HepG2 (cell line): ENCODE data around the gene CDC27. TPM values are rescaled to one million over a fixed set of nuclear protein-coding genes. Genes with fewer than 3 reads are reported as not detected.
A peak's percentile ranks its signal among the peaks of the same experiment; 100 is the strongest.

Source experiments
- AHDC1 ChIP-seq: sonication (generic); formaldehyde crosslinking; IDR thresholded peaks from 2 replicates; pipeline ENCODE4 v1.5.1; 2020; ENCODE audit warnings: mild to moderate bottlenecking, missing genetic modification reagents, borderline replicate concordance
- AKAP8 ChIP-seq: sonication (generic); formaldehyde crosslinking; IDR thresholded peaks from 2 replicates; pipeline ENCODE4 v1.5.1; 2020; ENCODE audit warnings: mild to moderate bottlenecking, missing genetic modification reagents
- HMGXB4 ChIP-seq, 2 experiments: sonication (generic) in 1 of 2; formaldehyde crosslinking in 1 of 2; IDR thresholded peaks; 2 replicates each; pipeline versions ENCODE4 v1.4.0 to v1.6.1; 2018 to 2020; ENCODE audit warnings: missing genetic modification reagents in 2 of 2, borderline replicate concordance in 1 of 2, low read depth in 1 of 2, mild to moderate bottlenecking in 1 of 2, missing biosample characterization in 1 of 2
- IRF2 ChIP-seq: IDR thresholded peaks from 2 replicates; pipeline ENCODE4 v1.6.1; 2018; ENCODE audit warnings: missing genetic modification reagents, missing compliant biosample characterization
- MTA3 ChIP-seq: sonication (generic); formaldehyde crosslinking; IDR thresholded peaks from 2 replicates; pipeline ENCODE4 v1.4.0; 2020; ENCODE audit warnings: missing genetic modification reagents
- NFKBIZ ChIP-seq: IDR thresholded peaks from 2 replicates; pipeline ENCODE4 v1.6.1; 2018; ENCODE audit warnings: missing genetic modification reagents, missing compliant biosample characterization
- PATZ1 ChIP-seq: sonication (generic); formaldehyde crosslinking; IDR thresholded peaks from 2 replicates; pipeline ENCODE4 v1.4.0; 2020; ENCODE audit warnings: missing genetic modification reagents
- PREB ChIP-seq: sonication (generic); formaldehyde crosslinking; IDR thresholded peaks from 2 replicates; pipeline ENCODE4 v1.4.0; 2020; ENCODE audit warnings: missing genetic modification reagents
- SETDB1 ChIP-seq: sonication (generic); formaldehyde crosslinking; IDR thresholded peaks from 2 replicates; pipeline ENCODE4 v1.5.1; 2020; ENCODE audit warnings: missing genetic modification reagents, mild to moderate bottlenecking, borderline replicate concordance
- SP1 ChIP-seq, 2 experiments: fragments of 450-650 bp in 1 of 2; sonication (generic) in 1 of 2; formaldehyde crosslinking in 1 of 2; IDR thresholded peaks; 2 replicates each; pipeline versions ENCODE4 v1.4.0 to v1.6.1; 2016 to 2020; ENCODE audit warnings: missing genetic modification reagents in 1 of 2
- TAF1 ChIP-seq: sonication (generic); formaldehyde crosslinking; IDR thresholded peaks from 2 replicates; pipeline ENCODE4 v1.4.0; 2020; ENCODE audit warnings: missing genetic modification reagents
- TCF7L2 ChIP-seq: IDR thresholded peaks from 2 replicates; pipeline ENCODE4 v1.6.1; 2011; ENCODE audit warnings: mild to moderate bottlenecking, low read depth, low read length, moderate library complexity
- THAP8 ChIP-seq: sonication (generic); formaldehyde crosslinking; IDR thresholded peaks from 2 replicates; pipeline ENCODE4 v1.5.1; 2020; ENCODE audit warnings: missing genetic modification reagents, mild to moderate bottlenecking, borderline replicate concordance
- ZBTB7A ChIP-seq: sonication (generic); formaldehyde crosslinking; IDR thresholded peaks from 2 replicates; pipeline ENCODE4 v1.8.0; 2022; ENCODE audit warnings: mild to moderate bottlenecking, missing genetic modification reagents
- ZFP36L2 ChIP-seq: sonication (generic); formaldehyde crosslinking; IDR thresholded peaks from 2 replicates; pipeline ENCODE4 v1.4.0; 2020; ENCODE audit warnings: missing genetic modification reagents
- ZNF777 ChIP-seq: sonication (generic); formaldehyde crosslinking; IDR thresholded peaks from 2 replicates; pipeline ENCODE4 v1.4.0; 2020; ENCODE audit warnings: missing genetic modification reagents
- ZNF83 ChIP-seq: sonication (generic); formaldehyde crosslinking; IDR thresholded peaks from 2 replicates; pipeline ENCODE4 v1.4.0; 2020; ENCODE audit warnings: missing genetic modification reagents, mild to moderate bottlenecking, borderline replicate concordance
- polyA plus RNA-seq, 8 experiments: library from polyadenylated mRNA; depleted of rRNA in 3 of 8; stranded (reverse) in 7 of 8; unstranded in 1 of 8; fragments of >200 nt; fragmentation: Illumina TruSeq in 4 of 8; extraction: Trizol in 4 of 8; gene quantifications; 2 replicates each; pipeline versions ENCODE4 v1.2.1 to v1.2.3, GENCODE V29; 2011 to 2016; ENCODE audit warnings: low read depth in 4 of 8, missing spikeins in 1 of 8, mixed read lengths in 1 of 8; ENCODE audit not compliant: insufficient read depth in 1 of 8
- total RNA-seq, 5 experiments: library from RNA; depleted of rRNA; stranded (reverse); fragments of >200 nt; fragmentation: Illumina TruSeq; extraction: Trizol; gene quantifications; 2 replicates each; pipeline ENCODE4 v1.2.3, GENCODE V29; 2016; ENCODE audit warnings: low read depth in 1 of 5

Gene CDC27
- total and polyA plus RNA-seq, 2 of the 13 experiments (the other 11 are each of a cell fraction or from before 2014, with no cell fraction given): 80.7 to 102 TPM

- peak; percentile 91 for TF ChIP-seq PREB
- no peak for TF ChIP-seq SETDB1 (CRISPR knock-in tag)
- no peak for TF ChIP-seq TCF7L2
- TF ChIP-seq ZFP36L2 (CRISPR knock-in tag): 0 out of 2 replicates have a peak, but pooled peaks have one; percentile 30
- TF ChIP-seq AKAP8 (CRISPR knock-in tag): peak; percentile 77
- peak; percentile 68 for TF ChIP-seq IRF2 (CRISPR knock-in tag)
- TF ChIP-seq NFKBIZ (CRISPR knock-in tag): 0 out of 2 replicates have a peak, but pooled peaks have one; percentile 23
- TF ChIP-seq ZNF777 (CRISPR knock-in tag): peak; percentile 80
- no peak; the same call in 1 of the 2 replicates for TF ChIP-seq AHDC1 (CRISPR knock-in tag)
- TF ChIP-seq THAP8 (CRISPR knock-in tag): no peak
- TF ChIP-seq ZBTB7A (CRISPR knock-in tag): peak; percentile 96
- TF ChIP-seq ZNF83 (CRISPR knock-in tag): 0 out of 2 replicates have a peak, but pooled peaks have one; percentile 90
- TF ChIP-seq MTA3 (CRISPR knock-in tag): no peak
- TF ChIP-seq SP1 (IDR thresholded peaks at IDR 0.05): no peak
- peak; percentile 89 for TF ChIP-seq SP1 (CRISPR knock-in tag; IDR thresholded peaks at IDR 0.05)
- peak; percentile 97 to 99 for TF ChIP-seq HMGXB4 (CRISPR knock-in tag; IDR thresholded peaks at IDR 0.05; ENCODE audit: borderline replicate concordance in 1 of 2, low read depth in 1 of 2)
- TF ChIP-seq TAF1: peak; percentile 83
- TF ChIP-seq PATZ1 (CRISPR knock-in tag): peak; percentile 71
Measured at GRCh38 chr17:47188876-47189731, at the start of gene CDC27 (continued).
